Right renal pelvis (tissue), 4 donors: ENCODE measurements around the gene ARHGAP31. TPM values are rescaled to one million over a fixed set of nuclear protein-coding genes. Genes with fewer than 3 reads are reported as not detected.
"Not testable (repeated sequence)": the region's sequence is repeated elsewhere in the genome, so short reads cannot be mapped to it uniquely, and the experiment has no call there.

Experiments
- DNase-seq, 4 donors: peaks; one replicate each; pipeline ENCODE4 v3.0.0-alpha.2; 2013; ENCODE audit warnings: low read depth in 4 of 4, low spot score in 3 of 4, missing footprints in 1 of 4
- polyA plus RNA-seq, 4 donors: library from polyadenylated mRNA; unstranded; fragments of 120-200 nt; gene quantifications; one replicate each; pipeline ENCODE4 v1.2.1, GENCODE V29; 2013; ENCODE audit not compliant: insufficient read length in 4 of 4

The ARHGAP31 gene
- 10 to 100 TPM; 12.3 to 14.8 (median 14.0) TPM for polyA plus RNA-seq

GRCh38 chr3:119293871-119294695, at the start of gene ARHGAP31:
TSS of gene ARHGAP31 (plus strand) at chr3:119294383. CDS start at chr3:119294905, 522 bp downstream.
- DNase-seq: peak in 3 of 4 donors; percentile 36 to 54 (median 42)

DNA sequence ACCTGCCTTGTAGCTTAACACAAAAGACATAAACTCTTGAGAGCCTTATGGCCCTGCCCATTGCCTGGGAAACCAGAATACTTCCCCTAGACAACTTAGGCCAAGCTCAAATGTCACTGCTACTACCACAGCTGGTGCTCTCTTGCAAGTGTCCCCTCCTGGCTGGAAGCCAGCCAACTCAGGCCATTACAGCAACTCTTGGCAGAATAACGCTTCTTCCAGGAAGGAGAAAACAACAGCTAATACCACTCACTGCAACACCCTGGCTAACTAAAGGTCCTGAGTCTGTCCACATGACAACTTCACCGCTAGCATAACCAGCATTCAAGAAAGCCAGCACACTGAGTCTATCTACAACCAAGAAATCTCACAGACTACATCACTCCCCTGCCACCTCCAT, 48.4 kb upstream of the ARHGAP31 start:
- no peak for DNase-seq

GRCh38 chr3:119255214-119255613, 39.0 kb upstream of the ARHGAP31 start:
- no peak for DNase-seq

- DNase-seq: no peak
Measured at GRCh38 chr3:119257111-119257510, 37.1 kb upstream of the ARHGAP31 start.

DNA sequence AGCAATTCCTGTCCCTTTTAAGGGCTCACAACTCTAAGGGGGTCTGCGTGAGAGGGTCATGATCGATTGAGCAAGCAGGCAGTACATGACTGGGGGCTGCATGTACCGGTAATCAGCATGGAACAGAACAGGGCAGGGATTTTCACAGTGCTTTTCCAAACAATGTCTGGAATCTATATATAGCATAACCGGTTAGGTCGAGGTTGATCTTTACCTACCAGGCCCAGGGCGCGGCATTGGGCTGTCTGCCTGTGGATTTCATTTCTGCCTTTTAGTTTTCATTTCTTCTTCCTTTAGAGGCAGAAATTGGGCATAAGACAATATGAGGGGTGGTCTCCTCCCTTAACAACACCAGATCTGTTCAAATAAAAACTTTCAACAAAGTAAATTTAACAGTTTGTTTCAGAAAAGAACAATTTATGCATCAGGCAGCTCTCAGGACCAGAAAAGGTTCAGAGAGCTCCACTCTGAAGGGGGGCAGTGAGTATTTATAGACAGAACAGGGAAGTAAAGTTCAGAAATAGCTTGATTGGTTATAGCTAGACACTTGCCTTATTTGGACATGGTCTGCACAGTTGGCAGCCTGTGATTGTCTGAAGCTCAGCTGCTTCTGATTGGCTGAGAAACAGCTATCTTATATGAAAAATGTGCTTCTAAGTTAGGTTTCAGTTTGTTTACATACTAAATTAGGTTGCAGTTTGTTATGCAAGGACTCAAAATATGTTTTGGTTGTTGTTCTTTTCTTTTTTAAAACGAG, 36.4 kb upstream of the ARHGAP31 start:
- no peak for DNase-seq

DNA sequence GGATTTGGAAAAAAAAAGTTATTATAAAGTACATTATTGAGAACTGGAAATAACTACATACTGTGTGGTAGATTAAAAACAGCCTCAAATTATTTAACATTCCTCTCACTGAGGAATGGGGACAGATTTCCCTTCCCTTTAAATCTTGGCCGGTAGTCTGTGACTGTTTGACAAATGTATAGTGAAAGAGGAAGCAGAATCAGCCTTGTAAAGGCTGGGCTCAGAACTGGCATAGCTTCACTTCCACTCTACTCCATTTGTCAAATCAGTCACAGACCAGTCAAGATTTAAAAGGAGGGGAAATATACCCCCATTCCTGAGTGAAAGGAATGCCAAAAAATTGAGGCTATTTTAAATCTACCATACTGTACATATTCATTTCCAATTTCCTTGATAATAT, 35.3 kb upstream of the ARHGAP31 start:
- no peak for DNase-seq

DNA sequence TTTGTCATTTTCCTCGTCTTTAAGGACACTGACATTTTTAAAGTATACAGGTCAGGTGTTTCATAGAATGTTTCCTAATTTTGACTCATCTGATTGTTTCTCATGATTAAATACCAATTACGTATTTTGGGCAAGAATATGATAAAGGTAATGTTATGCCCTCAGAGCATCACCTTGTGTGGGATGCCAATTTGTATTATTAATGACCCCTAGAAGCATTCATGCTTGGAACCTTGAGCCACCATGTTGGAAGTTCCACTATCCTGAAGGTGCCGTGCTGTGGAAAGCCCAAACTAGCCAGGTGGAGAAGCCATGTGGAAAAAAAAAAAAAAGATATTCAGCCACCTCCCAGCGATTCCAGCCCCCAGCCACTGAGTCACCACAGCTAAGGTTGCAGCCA, 34.4 kb upstream of the ARHGAP31 start:
- DNase-seq: no peak

DNA sequence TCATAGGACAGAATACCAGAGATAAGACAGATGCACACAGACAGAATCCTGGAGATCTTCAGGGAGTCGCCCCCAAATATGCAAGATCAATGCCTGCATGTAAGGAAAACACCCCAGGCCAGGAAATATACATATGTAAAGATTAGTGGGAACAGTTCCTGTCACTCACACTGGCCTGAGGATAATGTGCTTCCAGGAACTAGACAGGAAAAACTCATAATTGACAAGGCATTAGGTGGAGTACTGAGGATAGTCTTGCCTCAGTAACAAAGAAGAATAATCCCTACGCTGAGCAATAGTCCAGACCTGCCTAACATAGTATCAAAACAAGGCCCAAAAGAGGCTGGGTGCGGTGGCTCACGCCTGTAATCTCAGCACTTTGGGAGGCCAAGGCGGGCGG, 33.1 kb upstream of the ARHGAP31 start:
- DNase-seq: no peak

- DNase-seq: not testable (repeated sequence)
Measured at GRCh38 chr3:119270212-119270611, 24.0 kb upstream of the ARHGAP31 start.

- DNase-seq: no peak
Measured at GRCh38 chr3:119276680-119277079, 17.5 kb upstream of the ARHGAP31 start.

DNA sequence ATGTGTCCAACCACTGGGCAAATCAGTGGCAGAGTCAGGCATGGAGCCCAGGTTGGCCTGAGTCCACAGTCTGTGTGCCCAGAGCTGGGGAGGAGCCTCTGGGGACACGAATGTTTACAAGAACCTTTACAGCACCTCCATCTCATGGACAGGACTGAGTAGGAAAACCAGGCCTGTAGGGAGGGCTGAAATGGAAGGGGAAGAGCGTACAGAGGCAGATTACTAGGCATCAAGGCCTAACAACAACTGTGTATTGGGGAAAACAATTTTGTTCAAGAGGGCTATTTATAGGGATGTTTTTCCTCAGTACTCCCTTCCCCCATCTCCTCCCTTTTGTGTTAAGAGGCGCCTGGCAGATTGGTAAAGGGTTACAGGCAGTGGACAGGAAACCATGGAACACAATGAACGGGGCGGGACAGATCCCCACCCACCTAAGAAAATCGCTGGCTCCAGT, 15.1 kb upstream of the ARHGAP31 start:
- no peak for DNase-seq

GRCh38 chr3:119279584-119280243, 14.5 kb upstream of the ARHGAP31 start:
- no peak for DNase-seq

DNA sequence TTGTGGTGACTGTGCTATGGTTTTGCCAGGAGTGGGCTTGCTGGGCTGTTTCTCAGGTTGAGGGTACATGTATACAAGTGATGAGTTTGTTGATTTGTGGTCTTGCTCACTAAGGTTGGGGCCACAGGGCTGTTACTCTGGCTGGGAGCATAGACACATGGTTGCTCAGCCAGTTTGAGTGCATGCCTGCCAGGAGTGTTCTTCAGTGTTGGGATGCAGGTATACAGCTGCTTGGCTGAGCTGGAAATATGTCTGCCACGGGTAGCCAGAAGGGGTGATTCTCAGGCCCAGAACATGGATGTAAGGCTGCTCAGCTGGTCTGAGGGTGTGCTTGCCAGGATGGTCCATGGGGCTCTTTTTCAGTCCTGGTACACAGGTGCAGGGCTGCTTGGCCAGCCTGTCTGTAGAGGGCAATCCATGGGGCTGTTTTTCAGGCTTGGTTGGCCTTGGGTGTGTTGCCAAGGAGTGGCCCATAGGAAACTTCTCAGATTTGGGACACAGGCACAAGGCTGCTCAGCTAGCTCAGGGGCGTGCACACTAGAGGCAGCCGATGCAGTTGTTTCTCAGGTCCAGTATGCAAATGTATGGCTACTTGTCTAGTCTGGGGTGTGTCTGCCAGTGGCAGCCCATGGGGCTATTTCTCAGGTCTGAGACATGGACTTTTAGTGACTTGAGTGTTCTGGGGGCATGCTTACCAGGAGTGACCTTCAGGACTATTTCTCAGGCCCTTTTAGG, 5.3 kb upstream of the ARHGAP31 start:
- no peak for DNase-seq

GRCh38 chr3:119289404-119289770, 4.8 kb upstream of the ARHGAP31 start:
- DNase-seq: no peak

- DNase-seq: no peak
Measured at GRCh38 chr3:119290613-119291012, 3.6 kb upstream of the ARHGAP31 start.

- no peak for DNase-seq
Measured at GRCh38 chr3:119291062-119291700, 3.0 kb upstream of the ARHGAP31 start.

DNA sequence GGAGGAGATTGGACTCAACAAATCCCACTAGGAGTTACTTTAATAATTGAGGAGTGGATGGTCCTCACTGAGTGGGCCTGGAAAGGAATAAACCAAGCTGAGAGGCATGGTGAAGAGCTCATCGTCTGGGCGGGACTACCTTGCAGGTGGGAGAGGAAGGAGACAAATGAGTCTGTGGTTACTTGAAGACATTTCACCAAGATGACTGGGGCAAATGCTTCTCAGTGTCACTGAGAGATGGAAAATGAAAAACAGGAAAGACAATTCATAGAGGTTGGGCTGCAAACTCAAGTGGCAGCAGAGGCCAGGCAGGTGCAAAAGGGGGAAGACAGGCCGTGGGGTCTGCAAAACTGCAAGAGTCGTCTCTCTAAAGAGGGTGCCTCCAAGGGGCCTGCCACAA, 1.5 kb upstream of the ARHGAP31 start:
- DNase-seq: no peak

- no peak for DNase-seq
Measured at GRCh38 chr3:119293105-119293870, 895 bp upstream of the ARHGAP31 start.
